Left hindlimb (tissue), 1 donor: ENCODE measurements around the gene RYR1.
"Not testable (repeated sequence)": the region's sequence is repeated elsewhere in the genome, so short reads cannot be mapped to it uniquely, and the experiment has no call there.

ENCODE experiments used
- DNase-seq: peaks from one replicate; pipeline ENCODE4 v3.0.0-alpha.2; 2018

The RYR1 gene

GRCh38 chr19:38495375-38495774, 61.9 kb downstream of the RYR1 start:
- not testable (repeated sequence) for DNase-seq

GRCh38 chr19:38496116-38496515, 62.6 kb downstream of the RYR1 start:
- no peak for DNase-seq

- no peak for DNase-seq
Observed at GRCh38 chr19:38496603-38497487, 63.4 kb downstream of the RYR1 start.

- DNase-seq, result no peak
Observed at GRCh38 chr19:38497907-38498306, 64.4 kb downstream of the RYR1 start.

GRCh38 chr19:38499532-38499931, 66.0 kb downstream of the RYR1 start:
- no peak for DNase-seq

- no peak for DNase-seq
Observed at GRCh38 chr19:38500450-38500849, 67.0 kb downstream of the RYR1 start.

GRCh38 chr19:38502410-38503076, 69.1 kb downstream of the RYR1 start:
- no peak for DNase-seq

- DNase-seq, result no peak
Observed at GRCh38 chr19:38503077-38503410, 69.6 kb downstream of the RYR1 start.

GRCh38 chr19:38505958-38506357, 72.5 kb downstream of the RYR1 start:
- DNase-seq, result no peak

GRCh38 chr19:38506375-38506722, 72.9 kb downstream of the RYR1 start:
- DNase-seq, result no peak

- DNase-seq, result peak; percentile 72
Observed at GRCh38 chr19:38506723-38507550, 73.4 kb downstream of the RYR1 start.

GRCh38 chr19:38507551-38508127, 74.1 kb downstream of the RYR1 start:
- no peak for DNase-seq

- no peak for DNase-seq
Observed at GRCh38 chr19:38508507-38508906, 75.0 kb downstream of the RYR1 start.

- no peak for DNase-seq
Observed at GRCh38 chr19:38509027-38509426, 75.5 kb downstream of the RYR1 start.

- DNase-seq, result no peak
Observed at GRCh38 chr19:38511074-38511708, 77.7 kb downstream of the RYR1 start.

GRCh38 chr19:38512277-38512676, 78.8 kb downstream of the RYR1 start:
- DNase-seq, result no peak

GRCh38 chr19:38513156-38513555, 79.7 kb downstream of the RYR1 start:
- not testable (repeated sequence) for DNase-seq

GRCh38 chr19:38513762-38514167, 80.3 kb downstream of the RYR1 start:
- DNase-seq, result no peak

- peak; percentile 58 for DNase-seq
Observed at GRCh38 chr19:38514812-38515633, 81.5 kb downstream of the RYR1 start.

GRCh38 chr19:38515896-38516295, 82.4 kb downstream of the RYR1 start:
- DNase-seq, result no peak

GRCh38 chr19:38516802-38517201, 83.3 kb downstream of the RYR1 start:
- DNase-seq, result no peak

GRCh38 chr19:38517321-38517720, 83.8 kb downstream of the RYR1 start:
- DNase-seq, result no peak
